T follicular helper cell (primary cell): ENCODE results near the gene MMP10.
"Not testable (repeated sequence)": the region's sequence is repeated elsewhere in the genome, so short reads cannot be mapped to it uniquely, and the experiment has no call there.

ENCODE experiments used
- DNase-seq: peaks from one replicate; pipeline ENCODE4 v3.0.0-alpha.2; 2020; ENCODE audit warnings: low read depth

The MMP10 gene

DNA sequence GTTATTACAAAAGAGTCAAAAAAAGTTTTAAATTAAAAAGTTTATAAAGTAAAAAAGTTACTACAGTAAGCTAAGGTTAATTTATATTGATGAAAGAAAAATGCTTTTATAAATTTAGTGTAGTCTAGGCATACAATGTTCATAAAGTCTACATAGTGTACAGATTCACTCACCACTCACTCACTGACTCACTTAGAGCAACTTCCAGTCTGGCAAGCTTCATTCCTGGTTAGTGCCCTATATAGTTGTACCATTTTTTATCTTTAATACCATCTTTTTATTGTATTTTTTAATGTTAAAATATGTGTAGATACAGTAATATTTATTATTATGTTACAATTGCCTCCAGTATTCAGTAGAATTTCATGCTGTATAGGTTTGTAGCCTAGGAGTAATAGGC, 2.6 kb upstream of the MMP10 start:
- DNase-seq, result no peak

DNA sequence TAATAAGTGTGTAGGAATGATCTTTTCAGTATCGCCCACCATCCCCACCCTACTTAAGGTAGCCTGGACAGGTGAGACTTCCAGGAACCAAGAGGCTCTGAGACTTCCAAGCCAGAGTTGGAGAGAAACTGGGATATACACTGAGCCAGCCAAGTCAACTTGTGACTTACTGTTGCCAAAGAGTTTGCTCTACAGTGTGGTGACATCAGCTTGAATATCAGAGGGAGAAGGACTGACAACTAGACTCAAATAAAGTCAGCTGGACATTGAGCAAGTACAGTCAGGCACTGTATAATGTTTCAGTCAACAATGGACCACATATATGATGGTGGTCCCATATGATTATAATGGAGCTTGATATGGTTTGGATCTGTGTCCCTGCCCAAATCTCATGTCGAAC, 1.2 kb upstream of the MMP10 start:
- no peak for DNase-seq

DNA sequence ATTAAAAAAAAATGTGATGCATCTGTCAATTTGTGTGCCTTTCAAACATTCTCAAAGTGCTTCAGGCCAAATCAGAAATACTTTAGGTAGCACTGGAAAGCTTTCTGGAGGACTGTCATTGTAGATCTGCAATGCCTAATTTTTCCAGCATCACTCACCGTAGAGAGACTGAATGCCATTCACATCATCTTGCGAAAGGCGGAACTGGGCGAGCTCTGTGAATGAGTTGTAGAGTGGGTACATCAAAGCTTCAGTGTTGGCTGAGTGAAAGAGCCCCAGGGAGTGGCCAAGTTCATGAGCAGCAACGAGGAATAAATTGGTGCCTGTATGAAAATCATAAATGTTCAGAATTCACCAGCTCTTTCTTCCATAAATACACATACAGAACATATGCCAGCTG, 4.0 kb downstream of the MMP10 start:
- no peak for DNase-seq

DNA sequence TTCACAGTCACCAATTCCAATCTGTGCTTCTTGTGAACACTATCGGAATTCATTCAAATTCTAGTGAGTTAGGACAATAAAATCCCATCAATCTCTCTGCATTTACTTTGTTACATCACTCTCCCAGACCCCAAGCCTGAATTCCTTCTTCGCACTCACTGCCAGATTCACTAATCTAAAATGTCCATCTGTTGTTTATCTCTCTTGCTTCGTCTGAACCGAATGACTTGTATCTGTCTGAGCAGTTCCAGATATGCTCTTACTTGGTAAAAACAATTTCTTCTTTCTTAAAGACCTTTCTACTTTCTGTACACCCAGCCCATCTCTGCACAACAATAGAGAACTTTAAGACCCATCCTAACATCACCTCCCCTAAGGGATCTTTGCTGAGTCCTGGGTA, 7.0 kb downstream of the MMP10 start:
- no peak for DNase-seq

DNA sequence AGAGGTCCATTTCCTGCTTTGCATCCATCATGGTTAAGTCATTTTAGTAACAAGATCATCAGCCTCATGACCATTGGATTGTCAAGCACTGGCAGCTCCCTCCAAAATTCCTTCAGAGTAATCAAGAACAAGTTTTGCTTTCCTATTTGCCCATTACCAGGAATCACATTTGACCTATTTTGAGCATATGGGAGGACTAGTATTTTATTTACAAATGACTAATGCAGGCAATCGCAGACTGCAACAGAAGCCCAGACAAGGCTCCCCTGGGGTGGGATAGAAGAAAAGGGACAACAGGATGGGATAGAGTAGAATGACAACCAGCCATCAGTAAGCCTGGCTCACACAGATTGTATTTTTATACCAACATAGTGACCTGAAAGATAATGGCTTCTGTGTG, 9.1 kb downstream of the MMP10 start:
- no peak for DNase-seq

DNA sequence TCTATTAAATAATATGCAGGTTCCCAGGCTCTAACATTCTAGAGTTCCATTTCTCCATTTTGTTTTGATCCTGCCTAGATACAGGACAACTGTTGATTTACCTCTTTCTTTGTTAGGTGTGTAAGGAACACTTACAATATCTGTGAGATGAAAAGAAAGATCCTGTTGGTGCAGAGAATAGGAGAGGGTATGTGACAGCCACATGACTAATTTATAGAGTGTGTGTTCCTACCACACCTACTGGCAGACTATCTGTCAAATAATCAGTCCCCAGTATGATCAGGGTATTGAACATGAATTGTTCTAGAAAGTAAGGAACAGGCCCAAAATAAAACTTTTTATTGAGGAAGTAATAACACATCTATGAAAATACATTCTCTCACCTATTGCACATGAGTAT, 10.2 kb downstream of the MMP10 start:
- no peak for DNase-seq

DNA sequence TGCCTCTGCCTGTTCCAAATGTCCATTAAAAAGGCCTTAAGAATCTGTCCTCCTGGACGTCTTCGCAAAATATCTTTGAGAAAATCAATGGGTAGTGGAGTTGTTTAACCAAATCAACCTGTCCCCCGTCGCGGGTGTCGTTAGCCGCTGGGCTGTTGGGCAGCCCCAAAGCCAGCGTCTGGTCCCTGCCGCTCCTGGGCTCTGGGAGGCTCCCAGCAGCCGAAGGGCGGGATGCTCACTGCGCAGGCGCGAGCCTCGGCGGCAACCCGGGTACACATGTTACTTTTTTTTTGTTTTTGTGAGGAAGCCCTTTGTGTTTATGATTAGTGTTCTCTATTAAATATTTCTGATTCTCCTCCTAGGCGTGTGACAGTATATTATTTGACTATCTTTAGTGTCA, 12.6 kb downstream of the MMP10 start:
- no peak for DNase-seq

DNA sequence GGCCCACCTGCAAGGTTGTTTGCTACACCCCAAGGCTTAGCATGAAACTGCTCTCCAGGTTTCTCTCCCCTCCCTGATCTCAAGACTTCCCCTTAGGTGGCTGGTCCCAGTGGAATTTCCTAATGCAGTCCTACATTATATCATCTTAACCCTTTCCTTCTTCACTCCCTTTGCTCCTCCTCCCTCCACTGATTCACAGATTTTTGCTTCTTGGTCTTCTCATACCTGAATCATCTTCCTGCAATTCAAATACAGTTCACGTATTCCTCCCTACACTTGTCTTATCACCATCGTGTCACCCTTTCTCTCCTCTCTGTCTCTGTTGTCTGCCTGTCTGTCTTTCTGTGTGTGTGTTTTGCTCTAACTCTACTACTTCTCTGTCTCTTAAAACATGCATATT, 17.0 kb downstream of the MMP10 start:
- no peak for DNase-seq

DNA sequence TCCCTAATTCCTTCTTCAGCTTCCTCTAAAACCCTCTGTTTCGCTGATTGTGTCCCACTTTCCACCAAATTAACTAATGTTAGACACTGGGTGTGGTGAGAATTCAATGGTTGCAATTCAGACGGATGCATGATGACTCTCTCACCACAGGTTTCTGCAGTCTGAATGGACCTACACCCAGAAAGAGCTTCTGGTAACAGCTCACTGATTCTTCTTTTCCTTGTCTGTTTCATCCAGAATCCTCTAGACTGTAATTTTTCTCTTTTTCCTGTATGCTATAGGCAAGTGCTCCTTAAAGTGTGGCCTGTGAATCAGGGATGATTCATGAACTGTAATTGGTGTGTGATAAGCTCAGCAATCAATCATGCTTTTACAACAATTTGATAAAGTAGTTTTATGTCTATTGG, 18.1 kb downstream of the MMP10 start:
- no peak for DNase-seq

DNA sequence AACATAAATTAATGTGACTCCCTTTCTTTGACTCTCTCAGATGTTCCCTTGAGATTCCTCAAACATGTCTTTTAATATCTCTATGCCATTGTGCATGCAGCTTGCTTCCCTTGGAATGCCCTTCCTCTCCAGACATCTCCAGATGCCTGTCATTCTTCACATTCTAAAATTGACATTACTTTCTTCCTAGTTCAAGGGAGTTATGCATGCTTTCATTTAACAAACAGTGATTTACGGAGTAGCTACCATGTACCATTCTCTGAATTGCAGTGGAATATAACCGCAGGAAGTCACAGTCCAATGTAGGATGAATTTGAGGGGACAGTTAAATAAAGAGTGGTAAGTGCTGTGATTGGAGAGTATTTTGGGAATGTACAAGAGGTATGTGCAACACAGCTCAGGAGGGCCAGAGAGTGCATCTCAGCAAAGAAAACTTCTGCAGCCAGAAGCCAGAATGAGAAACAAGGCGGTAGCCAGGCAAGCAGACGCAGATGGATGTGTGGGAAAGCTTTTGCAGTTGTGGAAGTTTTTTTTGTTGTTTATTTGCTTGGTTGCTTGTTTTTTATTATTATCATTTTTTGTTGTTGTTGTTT, 18.7 kb downstream of the MMP10 start:
- DNase-seq, result no peak

DNA sequence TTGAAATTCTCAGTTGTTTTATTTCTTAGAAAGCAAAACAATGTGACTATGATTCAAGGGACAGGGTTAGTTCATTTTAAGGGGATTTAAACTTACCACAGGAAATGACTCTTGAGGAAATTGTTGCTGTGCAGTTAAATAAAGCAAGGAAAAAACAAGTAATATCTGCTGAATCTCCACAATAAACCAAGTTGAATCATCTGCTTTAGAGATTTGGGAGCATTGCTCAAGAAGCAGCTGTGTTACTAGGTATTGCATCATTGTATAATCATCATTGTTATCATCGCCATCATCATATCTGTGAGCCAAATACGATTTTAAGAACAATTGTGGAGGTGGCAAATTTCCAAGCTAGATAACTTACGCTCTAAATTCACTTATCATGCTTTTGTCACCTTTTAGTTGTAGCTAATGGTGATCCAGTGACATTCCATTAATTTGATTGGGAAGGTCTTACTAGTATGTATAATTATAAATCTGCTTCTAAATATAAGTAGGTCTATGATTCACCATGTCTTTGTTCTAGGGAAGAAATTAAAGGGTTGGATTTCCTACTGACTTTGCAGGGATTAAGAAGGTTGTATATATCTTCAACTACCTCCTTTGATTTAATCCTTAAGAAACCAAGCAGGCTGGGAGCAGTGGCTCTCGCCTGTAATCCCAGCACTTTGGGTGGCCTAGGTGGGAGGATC, 19.9 kb downstream of the MMP10 start:
- no peak for DNase-seq

DNA sequence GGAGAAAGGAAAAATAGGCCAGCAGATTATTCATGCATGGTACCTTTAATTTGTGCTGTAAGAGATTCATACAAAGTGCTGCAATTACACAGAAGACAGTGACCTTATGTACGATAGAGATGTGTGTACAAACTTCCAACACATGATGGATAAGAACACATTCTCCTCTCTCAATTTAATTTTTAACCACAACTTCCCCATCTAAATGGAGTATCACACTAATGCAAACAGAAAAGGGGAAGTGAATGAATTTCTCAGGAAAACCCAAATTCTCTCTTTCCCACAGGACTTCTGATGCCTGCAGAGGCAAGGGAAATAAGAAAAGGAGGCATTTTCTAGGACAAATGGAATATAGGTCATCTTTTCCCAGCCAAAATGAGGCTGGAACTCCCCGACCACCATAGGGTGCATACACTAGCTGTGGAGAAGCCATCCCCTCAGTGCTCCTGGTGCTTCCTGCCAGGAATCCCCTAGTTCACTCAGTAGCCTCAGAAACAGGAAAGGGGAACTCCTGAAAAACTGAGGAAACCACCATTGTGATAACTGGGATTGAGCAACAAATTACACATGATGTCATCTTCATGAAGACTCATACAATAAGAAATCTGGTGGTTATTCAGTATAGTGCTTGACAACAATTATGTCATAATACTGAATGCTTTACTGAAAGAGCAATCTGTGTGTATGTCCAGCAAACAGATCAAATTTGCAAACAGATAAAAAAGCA, 22.4 kb downstream of the MMP10 start:
- no peak for DNase-seq

DNA sequence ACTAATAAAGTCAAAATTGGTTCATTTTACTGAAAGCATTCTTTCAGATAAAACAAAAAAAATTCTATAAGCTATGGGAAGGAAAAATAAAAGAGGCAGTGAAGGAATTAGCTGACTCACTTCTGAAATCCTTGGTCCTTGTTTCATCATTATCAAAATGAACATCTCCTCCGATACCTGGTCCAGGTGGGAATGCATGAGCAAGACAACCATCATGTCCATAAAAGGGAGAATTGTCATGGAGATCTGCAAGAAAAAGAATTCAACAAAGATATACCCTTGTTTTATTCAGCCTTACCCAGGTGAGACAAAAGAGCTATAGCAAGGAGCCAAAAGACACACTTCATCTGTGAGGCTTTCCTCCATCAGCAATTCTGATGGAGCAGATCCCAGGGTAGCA, 27.2 kb downstream of the MMP10 start:
- DNase-seq, result no peak

DNA sequence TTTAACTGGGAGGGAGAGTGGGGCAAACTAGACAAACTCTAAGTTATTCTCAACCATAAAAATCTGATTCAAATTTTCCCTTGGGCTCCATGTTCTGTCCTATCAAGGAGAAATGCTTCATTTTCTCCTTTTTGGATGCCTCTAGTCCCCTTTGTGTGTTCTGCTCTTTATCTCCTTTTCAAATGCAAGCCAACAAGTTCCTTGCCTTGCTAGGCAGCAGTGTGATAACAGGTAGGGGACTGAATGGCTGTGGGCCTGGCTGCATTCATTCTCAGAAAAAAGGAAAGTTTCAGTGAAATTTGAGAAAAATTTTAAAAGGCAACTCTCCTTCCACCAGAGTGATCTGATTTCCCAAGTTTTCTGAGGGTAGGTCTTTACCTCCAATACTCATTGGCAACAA, 28.8 kb downstream of the MMP10 start:
- DNase-seq, result no peak

DNA sequence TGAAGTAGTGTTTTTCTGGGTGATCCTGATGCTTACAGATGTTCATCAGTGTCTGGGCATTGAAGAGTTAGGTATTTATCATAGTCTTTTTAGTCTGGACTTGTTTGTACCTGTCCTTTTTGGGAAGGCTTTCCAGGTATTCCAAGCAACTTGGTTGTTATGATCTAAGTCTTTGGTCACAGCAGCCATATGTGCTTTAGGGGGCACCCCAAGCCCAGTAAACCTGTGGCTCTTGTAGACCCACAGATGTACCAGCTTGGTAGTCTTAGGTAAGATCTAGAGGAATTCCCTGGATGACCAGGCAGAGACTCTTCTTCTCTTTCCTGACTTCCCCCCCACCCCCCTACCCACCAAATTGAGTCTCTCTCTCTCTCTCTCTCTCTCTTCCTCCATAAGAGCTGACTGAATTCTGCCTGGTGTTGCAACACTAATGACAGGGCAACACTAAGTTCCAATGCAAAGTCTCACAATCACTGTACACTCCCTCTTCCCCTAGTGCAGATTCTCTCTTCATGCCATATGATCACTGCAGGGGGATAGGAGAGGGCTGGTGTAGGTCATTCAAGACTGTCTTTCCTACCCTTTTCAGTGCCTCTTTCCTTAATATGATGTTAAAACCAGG, 31.2 kb downstream of the MMP10 start:
- DNase-seq, result no peak

DNA sequence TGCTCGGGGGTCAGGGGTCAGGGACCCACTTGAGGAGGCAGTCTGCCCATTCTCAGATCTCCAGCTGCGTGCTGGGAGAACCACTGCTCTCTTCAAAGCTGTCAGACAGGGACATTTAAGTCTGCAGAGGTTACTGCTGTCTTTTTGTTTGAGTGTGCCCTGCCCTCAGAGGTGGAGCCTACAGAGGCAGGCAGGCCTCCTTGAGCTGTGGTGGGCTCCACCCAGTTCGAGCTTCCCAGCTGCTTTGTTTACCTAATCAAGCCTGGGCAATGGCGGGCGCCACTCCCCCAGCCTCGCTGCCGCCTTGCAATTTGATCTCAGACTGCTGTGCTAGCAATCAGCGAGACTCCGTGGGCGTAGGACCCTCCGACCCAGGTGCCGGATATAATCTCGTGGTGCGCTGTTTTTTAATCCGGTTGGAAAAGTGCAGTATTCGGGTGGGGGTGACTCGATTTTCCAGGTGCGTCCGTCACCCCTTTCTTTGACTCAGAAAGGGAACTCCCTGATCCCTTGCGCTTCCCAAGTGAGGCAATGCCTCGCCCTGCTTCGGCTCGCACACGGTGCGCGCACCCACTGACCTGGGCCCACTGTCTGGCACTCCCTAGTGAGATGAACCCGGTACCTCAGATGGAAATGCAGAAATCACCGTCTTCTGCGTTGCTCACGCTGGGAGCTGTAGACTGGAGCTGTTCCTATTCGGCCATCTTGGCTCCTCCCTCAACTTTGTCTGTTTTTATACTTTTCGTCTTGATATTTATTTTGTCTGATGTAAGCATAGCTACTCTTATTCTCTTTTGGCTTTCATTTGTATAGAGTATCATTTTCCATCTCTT, 33.5 kb downstream of the MMP10 start:
- not testable (repeated sequence) for DNase-seq

DNA sequence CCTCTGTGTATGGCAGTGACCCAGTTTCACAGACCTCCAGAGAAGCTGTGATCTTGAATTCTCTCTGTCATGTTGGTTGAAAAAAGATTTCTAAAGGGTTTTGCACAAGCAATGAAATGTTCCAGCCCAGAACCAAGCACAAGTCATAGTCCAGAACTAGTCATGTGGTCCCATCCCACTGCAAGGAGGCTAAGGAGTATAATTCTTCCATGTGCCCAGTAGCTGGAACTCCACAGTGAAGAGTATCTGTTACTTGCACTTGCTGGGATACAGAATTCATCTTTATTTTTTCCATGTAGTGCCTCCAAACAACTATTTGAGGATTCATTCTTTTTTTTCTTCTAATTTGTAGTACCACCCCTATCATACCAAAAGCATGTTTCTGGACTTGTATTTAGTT, 45.8 kb downstream of the MMP10 start:
- no peak for DNase-seq

DNA sequence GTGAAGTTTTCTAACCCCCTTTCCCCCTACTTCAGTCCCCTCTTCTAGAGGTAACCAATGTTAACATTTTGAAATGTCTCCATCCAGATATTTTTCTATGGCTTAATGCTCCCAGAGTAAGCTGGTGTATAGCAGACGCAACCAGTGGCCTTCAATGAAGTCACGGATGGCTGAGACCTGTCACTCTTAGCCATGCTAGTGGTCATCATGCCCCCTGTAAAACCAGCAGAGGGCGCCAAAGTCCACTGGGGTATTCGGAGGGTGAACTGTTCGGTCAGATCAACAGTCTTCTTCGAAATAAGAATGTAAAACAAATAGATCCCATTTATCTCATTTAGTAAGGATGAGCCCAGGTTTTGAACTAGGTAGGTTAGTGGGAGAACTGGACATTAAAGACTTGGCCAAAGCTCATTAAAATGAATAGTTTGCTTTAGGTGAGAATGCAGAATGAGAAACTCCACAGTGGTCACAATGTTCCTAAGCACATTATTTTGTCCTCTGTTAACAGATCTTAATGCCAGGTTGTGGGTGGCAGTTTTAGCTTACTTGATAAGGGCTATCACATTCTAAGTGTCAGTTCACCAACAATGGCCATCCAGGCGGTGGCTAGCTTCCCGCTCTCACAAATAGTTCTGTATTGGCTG, 47.1 kb downstream of the MMP10 start:
- DNase-seq, result no peak

DNA sequence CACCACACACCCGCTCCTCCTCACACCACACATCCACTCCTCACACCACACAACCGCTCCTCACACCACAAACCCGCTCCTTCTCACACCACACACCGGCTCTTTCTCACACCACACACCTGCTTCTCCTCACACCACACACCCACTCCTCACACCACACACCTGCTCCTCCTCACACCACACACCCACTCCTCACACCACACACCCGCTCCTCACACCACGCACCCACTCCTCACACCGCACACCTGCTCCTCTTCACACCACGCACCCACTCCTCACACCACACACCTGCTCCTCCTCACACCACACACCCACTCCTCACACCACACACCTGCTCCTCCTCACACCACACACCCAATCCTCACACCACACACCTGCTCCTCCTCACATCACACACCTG, 49.5 kb downstream of the MMP10 start:
- not testable (repeated sequence) for DNase-seq

DNA sequence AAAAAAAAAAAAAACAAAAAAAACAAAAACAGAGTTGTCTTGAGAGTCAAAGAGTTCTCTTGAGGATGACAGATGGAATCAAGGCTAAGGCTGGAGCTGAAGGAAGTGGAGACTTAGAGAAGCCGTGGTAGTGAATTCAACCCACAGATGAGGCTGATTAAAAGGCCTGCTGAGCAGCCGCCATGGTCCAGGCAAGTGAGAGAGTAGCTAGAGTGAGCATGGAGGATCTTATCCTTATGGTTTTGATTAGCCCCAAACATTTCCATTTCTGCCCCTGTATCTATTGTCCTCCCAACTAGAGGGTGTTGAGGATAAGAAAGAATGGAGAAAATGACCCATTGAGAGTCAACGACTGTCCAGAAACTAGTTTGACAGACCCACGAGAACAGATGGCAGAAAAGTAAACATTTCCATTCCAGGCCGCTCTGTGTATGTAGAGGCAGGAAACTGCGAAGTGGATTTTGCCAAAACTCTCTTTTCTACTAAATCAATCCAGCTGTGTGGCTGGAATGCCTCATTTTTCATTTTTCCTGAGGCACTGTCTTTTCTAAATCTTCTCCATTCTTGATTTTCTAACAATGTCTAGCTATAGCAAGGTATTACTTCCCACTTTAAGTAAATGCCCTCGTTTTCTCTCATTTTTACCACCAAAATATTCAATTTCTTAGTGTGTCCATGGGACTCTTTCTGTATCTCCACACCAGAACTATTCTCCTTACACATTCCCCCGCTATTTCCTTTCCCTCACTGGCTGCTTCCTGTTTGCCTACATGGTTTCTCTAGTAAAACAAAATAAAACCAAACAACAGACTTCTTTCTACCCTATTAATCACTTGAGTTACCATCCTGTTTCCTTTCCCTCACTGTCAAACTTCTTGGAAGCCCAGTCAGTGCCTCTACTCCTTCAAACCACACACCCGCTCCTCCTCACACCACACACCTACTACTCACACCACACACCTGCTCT, 50.3 kb downstream of the MMP10 start:
- DNase-seq, result no peak
